Measurements from ENCODE around the gene NINJ1. TPM values are rescaled to one million over a fixed set of nuclear protein-coding genes. Genes with fewer than 3 reads are reported as not detected.
A peak's percentile ranks its signal among the peaks of the same experiment; 100 is the strongest.

NINJ1 gene
- total and polyA plus RNA-seq, 2 of the 4 experiments (the other 2 are of a cell fraction), result 21.9 to 38.8 TPM

- Histone ChIP-seq H3K9me1 (ENCODE audit: insufficient read depth, low read length) (peaks cover 10% of the 10 kb centered on the region; the same call in 1 of the 2 replicates), H3K9me3 (ENCODE audit: control insufficient read depth, insufficient read depth, low read length) (0 out of 2 replicates have a peak, but pooled peaks cover 3% of the 10 kb centered on the region), H3K27ac (ENCODE audit: insufficient read depth, low read length) (peak overlapping the region; percentile 77), H3K56ac (ENCODE audit: extremely low read depth, insufficient read depth, low read length) (0 out of 2 replicates have a peak overlapping the region, but pooled peaks have one; percentile 36), H4K91ac (ENCODE audit: insufficient read depth, low read depth, low read length) (peak overlapping the region; percentile 33; the same call in 1 of the 2 replicates), H3K79me1 (ENCODE audit: low read depth in 1 of 2, low read length in 2 of 2) (peaks cover 16 to 33% of the 10 kb centered on the region in 2 experiments), H3K4me2 (ENCODE audit: low read depth, low read length) (peak overlapping the region; percentile 85), H3K9ac (ENCODE audit: low read depth, low read length) (peak overlapping the region; percentile 80), H2BK5ac (ENCODE audit: low read depth, low read length, poor library complexity, severe bottlenecking) (peak overlapping the region; percentile 88), H3K4me3 (ENCODE audit: insufficient read depth, low read depth, low read length) (peak overlapping the region; percentile 82), H2AFZ (replicated peaks; ENCODE audit: low read length, poor library complexity) (peak overlapping the region; percentile 96), H2BK15ac (ENCODE audit: low read depth, low read length) (peak overlapping the region; percentile 47; the same call in 1 of the 3 replicates), H3K36me3 (ENCODE audit: control insufficient read depth, insufficient read depth, low read length) (no peaks in the 10 kb centered on the region), H2AK9ac (replicated peaks; ENCODE audit: low read depth, low read length, poor library complexity) (peak overlapping the region; percentile 84), H3K23ac (ENCODE audit: low read depth, low read length) (peak overlapping the region; percentile 87), H3K18ac (ENCODE audit: low read depth, low read length) (peak overlapping the region; percentile 5; the same call in 1 of the 2 replicates), H4K5ac (ENCODE audit: low read depth, low read length) (peak overlapping the region; percentile 70), H4K20me1 (ENCODE audit: insufficient read depth, low read length) (0 out of 2 replicates have a peak, but pooled peaks cover 5% of the 10 kb centered on the region), H3K4ac (ENCODE audit: low read depth, low read length) (peak overlapping the region; percentile 97), H3K27me3 (ENCODE audit: control insufficient read depth, insufficient read depth, low read length) (no peaks in the 10 kb centered on the region), H2AK5ac (ENCODE audit: low read depth, low read length) (peak overlapping the region; percentile 49), H3K14ac (replicated peaks; ENCODE audit: low read depth, low read length) (peak overlapping the region; percentile 90; the same call in 1 of the 2 replicates), H2BK20ac (ENCODE audit: low read depth, low read length) (no peak overlapping the region), H2BK120ac (ENCODE audit: low read depth, low read length) (peak overlapping the region; percentile 93; the same call in 1 of the 2 replicates), H3K4me1 (ENCODE audit: control insufficient read depth, insufficient read depth, low read length) (peaks cover 30% of the 10 kb centered on the region), H4K8ac (ENCODE audit: low read depth in 2 of 2, low read length in 2 of 2) (peak overlapping the region; percentile 55 to 84; a peak in 2 of 4 replicates)
- 86% methylated on average over 2 of the region's 14 CpGs; no CpG with 5 or more reads in 1 of the 2 experiments for WGBS, 2 experiments (ENCODE audit: extremely low coverage in 2 of 2, insufficient read length in 1 of 2)
- TF ChIP-seq, protein P1, sequence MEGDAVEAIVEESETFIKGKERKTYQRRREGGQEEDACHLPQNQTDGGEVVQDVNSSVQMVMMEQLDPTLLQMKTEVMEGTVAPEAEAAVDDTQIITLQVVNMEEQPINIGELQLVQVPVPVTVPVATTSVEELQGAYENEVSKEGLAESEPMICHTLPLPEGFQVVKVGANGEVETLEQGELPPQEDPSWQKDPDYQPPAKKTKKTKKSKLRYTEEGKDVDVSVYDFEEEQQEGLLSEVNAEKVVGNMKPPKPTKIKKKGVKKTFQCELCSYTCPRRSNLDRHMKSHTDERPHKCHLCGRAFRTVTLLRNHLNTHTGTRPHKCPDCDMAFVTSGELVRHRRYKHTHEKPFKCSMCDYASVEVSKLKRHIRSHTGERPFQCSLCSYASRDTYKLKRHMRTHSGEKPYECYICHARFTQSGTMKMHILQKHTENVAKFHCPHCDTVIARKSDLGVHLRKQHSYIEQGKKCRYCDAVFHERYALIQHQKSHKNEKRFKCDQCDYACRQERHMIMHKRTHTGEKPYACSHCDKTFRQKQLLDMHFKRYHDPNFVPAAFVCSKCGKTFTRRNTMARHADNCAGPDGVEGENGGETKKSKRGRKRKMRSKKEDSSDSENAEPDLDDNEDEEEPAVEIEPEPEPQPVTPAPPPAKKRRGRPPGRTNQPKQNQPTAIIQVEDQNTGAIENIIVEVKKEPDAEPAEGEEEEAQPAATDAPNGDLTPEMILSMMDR (conservative IDR thresholded peaks at IDR 0.05; ENCODE audit: low read depth, low read length), result no peak
- TF ChIP-seq CEBPB (IDR thresholded peaks at IDR 0.05; ENCODE audit: low read depth, low read length) (no peak), NFE2L2 (IDR thresholded peaks at IDR 0.05; ENCODE audit: low read depth, low read length) (0 out of 2 replicates have a peak, but pooled peaks have one; percentile 38), FOS (IDR thresholded peaks at IDR 0.05; ENCODE audit: low read depth, low read length) (peak; percentile 67), MAZ (IDR thresholded peaks at IDR 0.05; ENCODE audit: borderline replicate concordance, low read depth, low read length) (no peak), RFX5 (IDR thresholded peaks at IDR 0.05; ENCODE audit: low read depth, low read length) (no peak)
- dilution Hi-C loops (cut with HindIII; ENCODE audit: low sequenced_read_pairs, unreplicated experiment), result no loop called here
- in situ Hi-C loops (cut with MboI; ENCODE audit: low sequenced_read_pairs), result no loop called here
- POLR2A ChIA-PET (ENCODE audit: unreplicated experiment), result interaction anchor here (0.6 kb wide), 1 partner anchor 9 kb away, joined by 3 read pairs; no protein-coding TSS in a partner anchor
- ATAC-seq (ENCODE audit: low read depth) (no peak), DNase-seq (peak; percentile 82)
- no TSS peak for BruUV-seq (replicated peaks)
- intact Hi-C loops (cut with micrococcal nuclease), result loop anchor here (10.0 kb wide), 1 partner anchor 320 kb away; the partner anchor contains the start of genes FAM120A and FAM120AOS
- CTCF ChIA-PET, result no interaction called here
Observed at GRCh38 chr9:93134740-93135444, 841 bp upstream of the NINJ1 start.
